CD4-positive, alpha-beta T cell treated with Interleukin-4 for 1 hour (primary cell): ENCODE results near the gene PHF8.

Experiments used
- DNase-seq, 2 donors: peaks; one replicate each; pipeline ENCODE4 v3.0.0-alpha.2; 2020 to 2022

The PHF8 gene

GRCh38 chrX:54044126-54044876, at the start of gene PHF8:
TSS of gene PHF8 (minus strand) at chrX:54044473. CDS start at chrX:54042728, 1,745 bp downstream.
- peak; percentile 97 for DNase-seq

- DNase-seq = no peak
Measured at GRCh38 chrX:54093571-54093970, 49.3 kb upstream of the PHF8 start.

- no peak for DNase-seq
Measured at GRCh38 chrX:54093159-54093558, 48.9 kb upstream of the PHF8 start.

DNA sequence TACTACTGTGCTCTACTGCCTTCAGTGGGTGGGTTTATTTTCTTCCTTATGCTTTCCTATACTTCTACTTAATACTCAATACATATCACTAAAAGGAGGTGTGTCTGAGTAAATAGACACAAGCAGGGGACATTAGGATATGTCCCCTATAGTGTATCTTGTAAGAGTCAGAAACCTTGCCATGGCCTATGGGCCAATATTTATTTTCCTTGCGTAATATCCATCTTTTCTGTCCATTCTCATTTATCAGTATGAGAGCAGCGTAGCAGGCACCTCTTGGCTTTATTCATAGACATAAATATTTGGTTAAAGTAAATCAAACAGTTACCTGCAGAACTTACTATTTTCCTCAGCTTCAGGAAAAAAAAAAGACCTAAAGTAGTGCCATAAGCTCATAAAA, 46.6 kb upstream of the PHF8 start:
- no peak for DNase-seq

- no peak for DNase-seq
Measured at GRCh38 chrX:54089191-54089590, 44.9 kb upstream of the PHF8 start.

- no peak for DNase-seq
Measured at GRCh38 chrX:54087661-54088060, 43.4 kb upstream of the PHF8 start.

GRCh38 chrX:54085666-54086065, 41.4 kb upstream of the PHF8 start:
- no peak for DNase-seq

- DNase-seq = no peak
Measured at GRCh38 chrX:54076903-54077302, 32.6 kb upstream of the PHF8 start.

DNA sequence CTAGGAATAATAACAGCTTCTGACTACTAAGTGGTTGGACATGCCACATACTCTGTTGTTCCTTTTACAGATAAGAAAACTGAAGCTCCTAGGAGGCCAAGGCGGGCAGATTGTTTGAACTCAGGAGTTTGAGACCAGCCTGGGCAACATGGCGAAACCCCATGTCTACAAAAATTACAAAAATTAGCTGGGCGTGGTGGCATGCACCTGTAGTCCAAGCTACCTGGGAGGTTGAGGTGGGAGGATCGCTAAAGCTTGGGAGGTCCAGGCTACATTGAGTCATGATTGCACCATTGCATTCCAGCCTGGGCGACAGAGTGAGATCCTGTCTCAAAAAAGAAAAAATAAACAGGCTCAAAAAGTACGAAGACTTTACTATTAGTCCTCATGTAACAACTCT, 30.6 kb upstream of the PHF8 start:
- no peak for DNase-seq

- DNase-seq = no peak
Measured at GRCh38 chrX:54067766-54068165, 23.5 kb upstream of the PHF8 start.

- DNase-seq = no peak
Measured at GRCh38 chrX:54066841-54067240, 22.6 kb upstream of the PHF8 start.

DNA sequence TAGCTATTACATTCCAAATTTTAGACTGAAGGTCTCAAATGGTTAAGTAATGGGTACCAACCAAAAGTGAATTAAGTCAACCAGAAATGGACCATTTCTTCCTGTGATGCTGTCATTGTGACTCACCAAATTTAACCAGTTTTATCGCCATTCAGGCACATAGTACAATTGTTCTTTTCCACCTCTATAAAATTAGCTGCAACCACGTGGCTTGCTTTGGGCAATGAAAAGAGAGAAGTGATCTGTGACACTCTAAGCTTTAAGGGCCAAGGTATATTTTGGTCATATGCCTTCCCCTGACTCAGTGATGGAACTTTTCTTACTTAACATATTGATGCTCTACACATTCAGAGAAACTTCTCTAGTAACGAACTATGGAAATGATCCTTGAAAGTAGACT, 20.3 kb upstream of the PHF8 start:
- no peak for DNase-seq

GRCh38 chrX:54063361-54063760, 19.1 kb upstream of the PHF8 start:
- DNase-seq = no peak

DNA sequence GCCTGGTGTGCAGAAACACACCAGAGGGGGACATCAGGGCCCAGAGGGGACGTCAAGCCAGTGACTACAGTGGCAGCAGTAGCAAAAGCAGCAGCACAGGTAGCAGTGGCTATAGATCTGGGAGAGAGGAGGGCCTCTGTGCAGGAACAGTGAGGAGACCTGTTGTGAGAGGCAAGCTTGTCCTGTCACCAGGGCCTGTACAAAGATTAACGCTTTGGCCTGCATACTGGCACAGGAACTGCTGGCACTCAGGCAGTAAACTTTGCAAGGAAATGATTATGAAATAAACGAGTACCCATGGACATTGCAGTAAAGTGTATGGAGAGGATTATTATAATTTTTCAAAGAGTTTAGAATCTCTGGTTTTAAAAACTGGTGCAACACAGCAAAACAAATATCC, 5.5 kb upstream of the PHF8 start:
- DNase-seq = no peak

GRCh38 chrX:54048412-54048811, 4.1 kb upstream of the PHF8 start:
- no peak for DNase-seq

- no peak for DNase-seq
Measured at GRCh38 chrX:54045563-54046228, 1.4 kb upstream of the PHF8 start.

DNA sequence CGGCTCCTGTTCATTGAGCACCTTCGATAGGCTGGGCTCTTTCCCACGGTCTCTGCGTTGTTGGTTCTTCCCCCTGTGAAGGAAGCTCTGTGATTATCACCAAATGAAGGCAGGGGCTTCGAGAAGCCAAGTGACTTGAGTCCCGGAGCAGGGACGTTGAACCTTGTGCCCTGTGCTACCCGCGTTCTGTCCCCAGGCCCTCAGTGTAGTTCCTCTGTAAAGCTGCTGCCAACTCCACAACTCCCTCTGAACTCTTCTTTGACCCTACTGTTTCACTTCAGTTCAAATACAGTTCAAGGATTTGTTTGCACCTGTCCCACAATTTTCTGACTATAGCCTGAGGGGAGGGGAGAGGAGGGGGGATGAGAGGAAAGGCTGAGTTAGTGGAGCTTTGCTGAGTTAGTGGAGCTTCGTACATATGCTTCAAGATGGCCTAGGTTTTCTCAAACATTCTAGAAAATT, 635 bp upstream of the PHF8 start:
- no peak for DNase-seq

GRCh38 chrX:54043541-54044125, 640 bp downstream of the PHF8 start:
- peak in 1 of 2 donors; percentile 25 for DNase-seq

DNA sequence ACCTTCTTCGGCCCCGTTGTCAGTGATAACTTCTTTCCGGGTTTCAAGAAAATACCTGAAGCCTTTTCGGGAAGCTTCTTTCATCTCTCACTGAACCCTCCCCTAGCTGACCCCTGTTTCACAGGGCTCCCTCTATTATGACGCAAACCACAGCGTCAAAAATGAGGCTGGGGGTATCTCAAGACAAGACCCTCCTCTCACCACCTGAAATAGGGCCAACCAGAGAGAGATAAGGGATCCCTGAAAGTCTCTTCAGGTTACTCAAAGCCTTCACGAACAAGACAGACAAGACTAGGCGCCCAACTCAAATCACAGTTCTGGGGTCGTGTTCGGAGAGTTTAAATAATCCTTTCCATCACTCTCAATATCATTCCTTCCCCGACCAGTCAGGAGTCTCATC, 1.2 kb downstream of the PHF8 start:
- DNase-seq = no peak

- peak; percentile 51 to 53 for DNase-seq
Measured at GRCh38 chrX:54042609-54043021, 1.7 kb downstream of the PHF8 start.

DNA sequence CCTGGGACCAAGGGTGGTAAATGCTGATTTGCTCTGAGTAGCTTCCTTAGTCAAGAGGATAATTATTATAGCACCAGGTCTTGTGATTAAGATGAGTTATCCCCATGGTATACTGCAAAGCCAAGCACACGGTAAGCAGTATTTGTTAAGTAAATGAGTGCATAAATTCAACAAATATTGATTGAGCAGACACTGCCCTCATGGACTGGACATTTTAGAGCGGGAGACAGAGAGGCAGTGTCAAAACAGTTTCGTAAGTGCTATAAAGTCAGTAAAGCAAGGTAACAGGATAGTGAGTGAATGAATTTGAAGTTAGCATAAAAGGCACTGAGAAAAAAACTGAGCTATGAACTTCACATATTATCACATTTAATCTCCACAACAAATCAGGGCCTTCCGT, 13.9 kb downstream of the PHF8 start:
- DNase-seq = no peak

GRCh38 chrX:54029529-54030143, 14.6 kb downstream of the PHF8 start:
- DNase-seq = no peak

- DNase-seq = no peak
Measured at GRCh38 chrX:54024350-54024749, 19.9 kb downstream of the PHF8 start.
